GM23248 (cell line): ENCODE results near the gene CTSE.

ENCODE experiments used
- EZH2 ChIP-seq: fragments of 200-600 bp; sonication (generic); IDR thresholded peaks from 2 replicates; pipeline ENCODE4 v1.6.1; 2018; ENCODE audit warnings: antibody characterized with exemption, mild to moderate bottlenecking; ENCODE audit not compliant: insufficient read depth, poor library complexity, severe bottlenecking
- EZH2phosphoT487 ChIP-seq: fragments of 200-600 bp; sonication (generic); IDR thresholded peaks from 2 replicates; pipeline ENCODE4 v1.6.1; 2018; ENCODE audit warnings: antibody characterized with exemption, moderate library complexity, mild to moderate bottlenecking, low read depth; ENCODE audit not compliant: insufficient read depth

GRCh38 chr1:205985330-205986005 is 38.2 kb downstream of the CTSE start:
- TF ChIP-seq EZH2phosphoT487 (no peak), EZH2 (no peak)
